ENCODE results near the gene CBLN1. TPM values are rescaled to one million over a fixed set of nuclear protein-coding genes. Genes with fewer than 3 reads are reported as not detected.

The CBLN1 gene
- total RNA-seq = not detected

- no peak for DNase-seq
Observed at GRCh38 chr16:49281480-49281842, at the start of gene CBLN1. Gene CBLN1 (minus strand): TSS chr16:49281838. CDS start chr16:49281465, 373 bp downstream.

- no peak for DNase-seq
Observed at GRCh38 chr16:49330562-49331201, 49.0 kb upstream of the CBLN1 start.

- DNase-seq = no peak
Observed at GRCh38 chr16:49328325-49328724, 46.7 kb upstream of the CBLN1 start.

- no peak for DNase-seq
Observed at GRCh38 chr16:49327466-49327865, 45.8 kb upstream of the CBLN1 start.

GRCh38 chr16:49324703-49325102, 43.1 kb upstream of the CBLN1 start:
- no peak for DNase-seq

GRCh38 chr16:49315602-49316001, 34.0 kb upstream of the CBLN1 start:
- DNase-seq = no peak

- DNase-seq = no peak
Observed at GRCh38 chr16:49312389-49312985, 30.8 kb upstream of the CBLN1 start.

- DNase-seq = no peak
Observed at GRCh38 chr16:49311823-49312222, 30.2 kb upstream of the CBLN1 start.

GRCh38 chr16:49307176-49307575, 25.5 kb upstream of the CBLN1 start:
- DNase-seq = no peak

GRCh38 chr16:49305406-49305805, 23.8 kb upstream of the CBLN1 start:
- no peak for DNase-seq

GRCh38 chr16:49292413-49292812, 10.8 kb upstream of the CBLN1 start:
- no peak for DNase-seq

GRCh38 chr16:49287572-49287971, 5.9 kb upstream of the CBLN1 start:
- DNase-seq = no peak

- no peak for DNase-seq
Observed at GRCh38 chr16:49284962-49285361, 3.3 kb upstream of the CBLN1 start.

- DNase-seq = no peak
Observed at GRCh38 chr16:49283376-49284049, 1.9 kb upstream of the CBLN1 start.

GRCh38 chr16:49282690-49283375, 1.2 kb upstream of the CBLN1 start:
- no peak for DNase-seq

- DNase-seq = no peak
Observed at GRCh38 chr16:49281843-49282642, 405 bp upstream of the CBLN1 start.

GRCh38 chr16:49280841-49281371, 732 bp downstream of the CBLN1 start:
- DNase-seq = no peak

- no peak for DNase-seq
Observed at GRCh38 chr16:49280105-49280741, 1.4 kb downstream of the CBLN1 start.

GRCh38 chr16:49278944-49279725, 2.5 kb downstream of the CBLN1 start:
- no peak for DNase-seq

GRCh38 chr16:49278567-49278827, 3.1 kb downstream of the CBLN1 start:
- no peak for DNase-seq

- no peak for DNase-seq
Observed at GRCh38 chr16:49277766-49278566, 3.7 kb downstream of the CBLN1 start.

All from effector CD4-positive, alpha-beta T cell (primary cell).